GM12878 (cell line): ENCODE results near the gene C1orf174. TPM values are rescaled to one million over a fixed set of nuclear protein-coding genes. Genes with fewer than 3 reads are reported as not detected.

Experiments used
- ATAC-seq: fragments of 200-7000 bp; cut with Tn5 transposase; 3 replicates; pipeline ENCODE4 v1.9.1; 2020; ENCODE audit warnings: mild to moderate bottlenecking, moderate library complexity
- BruUV-seq: library from RNA; stranded (reverse); fragments of 400-500 nt; replicated peaks from 2 replicates; lab custom pipeline; 2021; lab: Mats Ljungman, UMichigan
- CTCF ChIA-PET: fragments of 300-600 bp; sonication (Branson Sonifier 250); formaldehyde crosslinking; extraction: SDS; loops from one replicate; lab custom pipeline; 2021; ENCODE audit warnings: inconsistent platforms; lab: Yijun Ruan, JAX
- POLR2A ChIA-PET: fragments of 350-600 bp; formaldehyde crosslinking; extraction: SDS; loops from one replicate; lab custom pipeline; 2021; ENCODE audit warnings: inconsistent platforms; lab: Charles Lee
- RAD21 ChIA-PET: fragments of 300-600 bp; sonication (Branson Sonifier 250); formaldehyde crosslinking; loops from one replicate; lab custom pipeline; 2023; ENCODE audit warnings: antibody characterized with exemption; ENCODE audit not compliant: unreplicated experiment; lab: Charles Lee
- SMC1A ChIA-PET: fragments of 300-600 bp; sonication (Branson Sonifier 250); formaldehyde crosslinking; loops from one replicate; lab custom pipeline; 2023; ENCODE audit not compliant: unreplicated experiment, uncharacterized antibody; lab: Charles Lee
- DNase-seq: peaks from one replicate; pipeline ENCODE4 v3.0.0-alpha.2; 2011; ENCODE audit warnings: low read depth, low spot score
- FAIRE-seq: peaks from 3 replicates; lab custom pipeline; 2011; peaks lifted over from hg19 to GRCh38; lab: Jason Lieb, UNC
- H2AFZ ChIP-seq: 2 replicates; pipeline ENCODE4 v1.6.0; 2011; ENCODE audit warnings: low read depth, low read length, control low read depth; ENCODE audit not compliant: control insufficient read depth
- H3K27ac ChIP-seq: 2 replicates; pipeline ENCODE4 v1.5.1; 2011; ENCODE audit warnings: control low read depth; ENCODE audit not compliant: control insufficient read depth, insufficient read depth
- H3K27me3 ChIP-seq, 2 experiments: replicated peaks in 1 of 2; 2 replicates each; pipeline versions ENCODE4 v1.6.0 to v1.6.1; 2011; ENCODE audit warnings: low read length in 1 of 2; ENCODE audit not compliant: control insufficient read depth in 2 of 2, insufficient read depth in 2 of 2
- H3K36me3 ChIP-seq, 2 experiments: 2 replicates each; pipeline ENCODE4 v1.5.1; 2011; ENCODE audit warnings: low read length in 1 of 2; ENCODE audit not compliant: control insufficient read depth in 2 of 2, insufficient read depth in 2 of 2
- H3K4me1 ChIP-seq: 2 replicates; pipeline ENCODE4 v1.6.1; 2011; ENCODE audit warnings: mild to moderate bottlenecking, low read length, moderate library complexity, mixed read lengths; ENCODE audit not compliant: control insufficient read depth, insufficient read depth
- H3K4me2 ChIP-seq: 2 replicates; pipeline ENCODE4 v1.6.0; 2011; ENCODE audit warnings: control low read depth; ENCODE audit not compliant: control insufficient read depth, insufficient read depth
- H3K4me3 ChIP-seq: fragments of 200-600 bp; sonication (generic); 2 replicates; pipeline ENCODE4 v1.5.1; 2016
- H3K79me2 ChIP-seq: 2 replicates; pipeline ENCODE4 v1.6.0; 2011; ENCODE audit warnings: low read length; ENCODE audit not compliant: control insufficient read depth, insufficient read depth
- H3K9ac ChIP-seq: 2 replicates; pipeline ENCODE4 v1.8.0; 2011; ENCODE audit warnings: low read length, control low read depth, mixed read lengths; ENCODE audit not compliant: control insufficient read depth, insufficient read depth
- H3K9me3 ChIP-seq: replicated peaks from 3 replicates; pipeline ENCODE4 v1.5.1; 2011; ENCODE audit warnings: mild to moderate bottlenecking, low read length; ENCODE audit not compliant: control insufficient read depth, insufficient read depth
- H4K20me1 ChIP-seq: 2 replicates; pipeline ENCODE4 v1.6.0; 2011; ENCODE audit not compliant: control insufficient read depth, insufficient read depth
- BCL3 ChIP-seq: IDR thresholded peaks from 2 replicates; pipeline ENCODE4 v1.6.1; 2011; ENCODE audit warnings: borderline replicate concordance, low read depth, mild to moderate bottlenecking, moderate library complexity, low read length; ENCODE audit not compliant: insufficient read depth, poor library complexity, severe bottlenecking
- BMI1 ChIP-seq: fragments of 450-650 bp; IDR thresholded peaks from 2 replicates; pipeline ENCODE4 v1.6.1; 2016; ENCODE audit warnings: mild to moderate bottlenecking, moderate library complexity, borderline replicate concordance
- DPF2 ChIP-seq: fragments of 450-650 bp; IDR thresholded peaks from 2 replicates; pipeline ENCODE4 v1.6.1; 2017; ENCODE audit warnings: mild to moderate bottlenecking
- E2F8 ChIP-seq: fragments of 450-650 bp; IDR thresholded peaks from 2 replicates; pipeline ENCODE4 v1.6.1; 2018; ENCODE audit warnings: mild to moderate bottlenecking, low read depth, moderate library complexity; ENCODE audit not compliant: partially characterized antibody
- EED ChIP-seq: sonication (generic); IDR thresholded peaks from 2 replicates; pipeline ENCODE4 v1.6.1; 2016; ENCODE audit warnings: antibody characterized with exemption, low read depth
- HCFC1 ChIP-seq: fragments of 150-350 bp; IDR thresholded peaks from 2 replicates; pipeline ENCODE4 v1.6.1; 2014; ENCODE audit warnings: low read length
- IRF5 ChIP-seq: fragments of 450-650 bp; IDR thresholded peaks from 2 replicates; pipeline ENCODE4 v1.6.1; 2017; ENCODE audit warnings: borderline replicate concordance
- KAT2A ChIP-seq: conservative IDR thresholded peaks from 2 replicates; pipeline ENCODE4 v1.6.1; 2011; ENCODE audit warnings: low read depth, low read length; ENCODE audit not compliant: control insufficient read depth
- NFYB ChIP-seq: IDR thresholded peaks from 2 replicates; pipeline ENCODE4 v1.6.1; 2011; ENCODE audit warnings: low read depth, mild to moderate bottlenecking, low read length, improper control_type of control experiment, moderate library complexity; ENCODE audit not compliant: insufficient read depth
- PKNOX1 ChIP-seq: fragments of 450-650 bp; IDR thresholded peaks from 2 replicates; pipeline ENCODE4 v1.6.1; 2016; ENCODE audit warnings: mild to moderate bottlenecking
- SIX5 ChIP-seq: IDR thresholded peaks from 2 replicates; pipeline ENCODE4 v1.6.1; 2011; ENCODE audit warnings: mild to moderate bottlenecking, low read depth, low read length, moderate library complexity; ENCODE audit not compliant: severe bottlenecking
- ZBTB11 ChIP-seq: fragments of 450-650 bp; formaldehyde crosslinking; IDR thresholded peaks from 2 replicates; pipeline ENCODE4 v1.5.0; 2022; ENCODE audit warnings: mild to moderate bottlenecking, missing genetic modification characterization
- WGBS: methylation state at CpG from one replicate; pipeline ENCODE4 v1.1.6; 2016; ENCODE audit warnings: low lambda C conversion rate; ENCODE audit not compliant: insufficient replicate concordance, insufficient coverage; ENCODE audit errors: missing lambda C conversion rate; 5-methylcytosine and 5-hydroxymethylcytosine counted together
- in situ Hi-C: fragments of 300-500 bp; cut with MboI; formaldehyde crosslinking; loops from 9 replicates; pipeline ENCODE4 v1.14.3; 2018; ENCODE audit warnings: mixed read lengths
- intact Hi-C: fragments of 100-400 bp; cut with micrococcal nuclease; formaldehyde crosslinking; loops from one replicate; pipeline ENCODE4 v1.14.2; 2022; ENCODE audit not compliant: unreplicated experiment
- polyA plus RNA-seq, 11 experiments: library from polyadenylated mRNA; depleted of rRNA in 4 of 11; unstranded in 6 of 11; stranded (reverse) in 5 of 11; fragments of >200 nt; fragmentation: Nextera tagmentation in 4 of 11; fragmentation: Illumina TruSeq in 1 of 11; extraction: Ambion mirVana in 4 of 11; extraction: Trizol in 1 of 11; gene quantifications; 1 replicate in 1 of 11; 2 replicates in 10 of 11; pipeline versions ENCODE4 v1.2.1 to v1.2.3, GENCODE V29; 2011 to 2016; ENCODE audit warnings: inconsistent platforms in 2 of 11, missing spikeins in 2 of 11, low read depth in 1 of 11
- total RNA-seq, 4 experiments: library from RNA; depleted of rRNA in 3 of 4; stranded (reverse); fragments of >200 nt in 3 of 4; fragmentation: Illumina TruSeq in 1 of 4; extraction: Trizol in 1 of 4; gene quantifications; 2 replicates each; pipeline versions ENCODE4 v1.2.1 to v1.2.3, GENCODE V29; 2013 to 2021

C1orf174 gene
- total and polyA plus RNA-seq, 10 of the 15 experiments (the other 5 are each of a cell fraction or from before 2014, with no cell fraction given): 17.5 to 35.4 (median 25.1) TPM

- no peak overlapping the region for H3K4me2 ChIP-seq
- CTCF ChIA-PET: interaction anchor here (1.3 kb wide), 1 partner anchor 130 kb away, joined by 3 read pairs; no protein-coding TSS in a partner anchor
These were observed 6.0 kb upstream of the C1orf174 start for GRCh38 chr1:3905953-3906671.

More at GRCh38 chr1:3905953-3906671, 6.0 kb upstream of the C1orf174 start:
- intact Hi-C loops: no loop called here
- no peak for FAIRE-seq
- no peak overlapping the region for H3K9ac ChIP-seq
- H4K20me1 ChIP-seq: no peaks in the 10 kb centered on the region
- H3K79me2 ChIP-seq: no peaks in the 10 kb centered on the region
- H3K27ac ChIP-seq: no peak overlapping the region
- no TSS peak for BruUV-seq
- H3K9me3 ChIP-seq: no peaks in the 10 kb centered on the region
- DNase-seq: no peak
- WGBS: 66% methylated on average over 18 of the region's 18 CpGs
- no peak for ATAC-seq
- in situ Hi-C loops: no loop called here
- ChIA-PET SMC1A (no interaction called here), POLR2A (no interaction called here), RAD21 (interaction anchor here (1.3 kb wide), 1 partner anchor 49 kb away, joined by 3 read pairs; the partner anchor contains the start of genes CEP104 and DFFB)
- no peaks in the 10 kb centered on the region for H3K36me3 ChIP-seq
- H3K4me3 ChIP-seq: no peak overlapping the region
- no peak for TF ChIP-seq PKNOX1
- TF ChIP-seq IRF5: no peak
- TF ChIP-seq BCL3: no peak
- no peak for TF ChIP-seq E2F8
- TF ChIP-seq HCFC1: no peak
- no peak for TF ChIP-seq ZBTB11 (CRISPR knock-in tag)
- TF ChIP-seq KAT2A: no peak
- no peak for TF ChIP-seq DPF2
- no peak for TF ChIP-seq BMI1
- TF ChIP-seq NFYB: no peak
- no peak for TF ChIP-seq SIX5
- TF ChIP-seq EED: no peak
- H3K27me3 ChIP-seq: peaks cover 3 to 4% of the 10 kb centered on the region in 2 experiments; a peak in 3 of 4 replicates
- no peak overlapping the region for H2AFZ ChIP-seq
- no peaks in the 10 kb centered on the region for H3K4me1 ChIP-seq
